Type B pancreatic cell (in vitro differentiated cells): Measurements from ENCODE around the gene PRKCE. TPM values are rescaled to one million over a fixed set of nuclear protein-coding genes. Genes with fewer than 3 reads are reported as not detected.
A peak's percentile ranks its signal among the peaks of the same experiment; 100 is the strongest.

Experiments
- DNase-seq: peaks from one replicate; pipeline ENCODE4 v3.0.0; 2021; ENCODE audit warnings: mixed read lengths; ENCODE audit not compliant: unreplicated experiment; ENCODE audit errors: extremely low spot score
- H3K27ac Mint-ChIP-seq: 2 replicates; pipeline ENCODE4 v1.8.0; 2021; ENCODE audit warnings: mild to moderate bottlenecking, mixed read lengths
- H3K27me3 Mint-ChIP-seq: 2 replicates; pipeline ENCODE4 v1.8.0; 2021; ENCODE audit warnings: mixed read lengths
- H3K36me3 Mint-ChIP-seq: 2 replicates; pipeline ENCODE4 v1.8.0; 2021; ENCODE audit warnings: mixed read lengths
- H3K4me1 Mint-ChIP-seq: one replicate; pipeline ENCODE4 v1.8.0; 2021; ENCODE audit warnings: mixed read lengths; ENCODE audit not compliant: unreplicated experiment
- H3K4me3 Mint-ChIP-seq: 2 replicates; pipeline ENCODE4 v1.8.0; 2021; ENCODE audit warnings: mild to moderate bottlenecking, mixed read lengths
- H3K9me3 Mint-ChIP-seq: 2 replicates; pipeline ENCODE4 v1.8.0; 2021; ENCODE audit warnings: mixed read lengths
- total RNA-seq: library from RNA; stranded (reverse); gene quantifications from 2 replicates; pipeline ENCODE4 v1.2.1, GENCODE V29; 2021; ENCODE audit warnings: low replicate concordance
- TF ChIP-seq, protein P1 (sequence below): fragments of 200-600 bp; sonication (generic); conservative IDR thresholded peaks from 2 replicates; pipeline ENCODE4 v1.5.0; 2021; ENCODE audit warnings: antibody characterized with exemption, mild to moderate bottlenecking

Gene PRKCE
- total RNA-seq, 1 donor from 2014 or later = 21.2 TPM

DNA sequence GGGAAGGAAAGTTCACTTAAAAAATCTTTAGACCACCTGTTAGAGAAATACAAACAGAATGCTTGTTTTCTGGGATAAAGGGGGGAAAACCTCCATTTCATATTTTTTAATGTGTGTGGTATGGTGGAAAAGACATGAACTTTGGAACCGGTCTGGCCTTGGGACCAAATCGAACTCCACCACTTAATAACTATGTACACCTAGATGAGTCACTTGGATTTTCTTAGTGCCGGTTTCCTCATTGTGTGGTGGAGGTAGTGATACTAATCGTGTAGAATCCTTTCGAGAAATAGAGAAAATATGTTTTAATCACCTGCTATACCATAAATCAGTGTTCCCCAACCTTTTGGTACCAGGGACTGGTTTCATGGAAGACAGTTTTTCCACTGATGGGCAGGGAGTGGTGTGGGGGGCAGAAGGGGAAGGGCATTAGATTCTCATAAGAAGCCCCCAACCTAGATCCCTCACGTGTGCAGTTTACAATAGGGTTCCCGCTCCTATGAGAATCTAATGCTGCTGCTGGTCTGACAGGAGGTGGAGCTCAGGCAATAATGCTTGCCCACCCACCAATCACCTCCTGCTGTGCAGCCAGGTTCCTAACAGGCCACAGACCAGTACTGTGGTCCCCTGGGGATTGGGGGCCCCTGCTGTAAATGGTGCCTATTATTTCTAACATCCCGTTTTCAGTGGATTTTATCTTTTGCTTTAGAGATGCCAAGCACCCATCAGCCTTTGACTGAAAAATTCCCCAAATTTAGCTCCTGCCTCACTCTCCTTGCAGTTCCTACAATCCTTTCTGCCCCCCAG is 308.8 kb downstream of the PRKCE start:
- Mint-ChIP-seq H3K36me3 (no peaks in the 10 kb centered on the region), H3K4me3 (no peak overlapping the region), H3K27me3 (no peaks in the 10 kb centered on the region), H3K4me1 (peaks cover 35% of the 10 kb centered on the region), H3K27ac (peak overlapping the region; percentile 17), H3K9me3 (no peaks in the 10 kb centered on the region)
- TF ChIP-seq, protein P1, sequence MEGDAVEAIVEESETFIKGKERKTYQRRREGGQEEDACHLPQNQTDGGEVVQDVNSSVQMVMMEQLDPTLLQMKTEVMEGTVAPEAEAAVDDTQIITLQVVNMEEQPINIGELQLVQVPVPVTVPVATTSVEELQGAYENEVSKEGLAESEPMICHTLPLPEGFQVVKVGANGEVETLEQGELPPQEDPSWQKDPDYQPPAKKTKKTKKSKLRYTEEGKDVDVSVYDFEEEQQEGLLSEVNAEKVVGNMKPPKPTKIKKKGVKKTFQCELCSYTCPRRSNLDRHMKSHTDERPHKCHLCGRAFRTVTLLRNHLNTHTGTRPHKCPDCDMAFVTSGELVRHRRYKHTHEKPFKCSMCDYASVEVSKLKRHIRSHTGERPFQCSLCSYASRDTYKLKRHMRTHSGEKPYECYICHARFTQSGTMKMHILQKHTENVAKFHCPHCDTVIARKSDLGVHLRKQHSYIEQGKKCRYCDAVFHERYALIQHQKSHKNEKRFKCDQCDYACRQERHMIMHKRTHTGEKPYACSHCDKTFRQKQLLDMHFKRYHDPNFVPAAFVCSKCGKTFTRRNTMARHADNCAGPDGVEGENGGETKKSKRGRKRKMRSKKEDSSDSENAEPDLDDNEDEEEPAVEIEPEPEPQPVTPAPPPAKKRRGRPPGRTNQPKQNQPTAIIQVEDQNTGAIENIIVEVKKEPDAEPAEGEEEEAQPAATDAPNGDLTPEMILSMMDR = no peak
- no peak for DNase-seq

DNA sequence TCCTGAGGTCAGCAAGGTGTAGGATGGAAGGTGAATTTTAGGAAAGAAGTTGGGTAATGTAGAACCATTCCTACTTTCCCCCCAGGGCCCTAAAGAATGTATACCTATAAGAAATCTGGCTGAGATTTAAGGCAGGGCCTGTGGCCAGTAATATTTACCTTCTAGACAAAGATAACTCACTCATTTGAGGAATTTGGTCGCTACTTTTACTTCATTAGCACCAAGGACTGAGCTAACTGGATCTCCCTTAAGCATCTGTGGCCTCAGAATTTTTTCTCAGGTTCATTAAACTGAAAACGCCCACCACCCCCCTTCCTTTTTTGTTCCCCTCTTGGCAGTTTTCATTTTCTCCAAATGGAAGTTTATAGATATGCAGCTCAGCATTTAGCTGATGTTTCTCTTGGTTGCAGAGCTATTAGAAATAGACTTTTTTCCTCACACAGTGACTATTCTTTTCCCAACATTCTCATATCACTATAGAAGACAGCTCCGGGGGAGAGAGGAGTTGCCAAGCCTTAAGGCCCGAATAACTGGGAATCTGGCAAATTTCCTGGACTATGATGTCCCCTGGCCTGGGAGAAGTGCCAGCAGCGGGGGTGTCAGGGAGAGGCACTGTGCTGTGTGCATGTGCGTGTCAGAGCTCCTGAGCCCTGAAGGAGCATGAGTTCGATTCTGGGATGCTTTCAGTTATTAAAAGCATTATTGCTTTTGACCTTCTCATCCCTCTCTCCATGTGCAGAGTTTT is 310.9 kb downstream of the PRKCE start:
- Mint-ChIP-seq H3K4me1 (peaks cover 35% of the 10 kb centered on the region), H3K9me3 (no peaks in the 10 kb centered on the region), H3K27ac (no peak overlapping the region), H3K27me3 (no peaks in the 10 kb centered on the region), H3K36me3 (no peaks in the 10 kb centered on the region), H3K4me3 (no peak overlapping the region)
- no peak for DNase-seq
- TF ChIP-seq, protein P1 = no peak

DNA sequence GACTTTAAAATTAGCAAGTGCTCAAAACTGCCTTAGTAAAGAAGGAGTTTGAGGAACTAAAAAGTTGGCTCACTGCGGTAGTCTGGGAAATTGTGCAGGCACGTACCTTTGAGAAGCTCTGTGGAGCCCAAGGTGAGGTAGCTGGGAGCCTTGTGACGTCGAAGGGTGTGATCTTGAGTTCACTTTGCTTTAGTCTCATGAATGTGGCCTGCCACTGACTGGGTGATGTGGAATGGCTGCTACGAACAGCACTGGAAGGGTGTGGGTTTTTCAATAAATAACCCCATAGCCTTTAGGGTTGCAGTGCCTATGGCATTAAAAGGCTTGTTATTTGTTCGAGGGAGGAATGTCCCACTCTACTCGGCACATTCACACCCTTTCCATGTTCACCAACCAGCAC is 312.3 kb downstream of the PRKCE start:
- TF ChIP-seq, protein P1 = no peak
- peaks cover 34% of the 10 kb centered on the region for H3K4me1 Mint-ChIP-seq
- H3K9me3 Mint-ChIP-seq = no peaks in the 10 kb centered on the region
- H3K27me3 Mint-ChIP-seq = no peaks in the 10 kb centered on the region
- no peak for DNase-seq
- no peak overlapping the region for H3K4me3 Mint-ChIP-seq
- H3K27ac Mint-ChIP-seq = no peak overlapping the region
- H3K36me3 Mint-ChIP-seq = no peaks in the 10 kb centered on the region

DNA sequence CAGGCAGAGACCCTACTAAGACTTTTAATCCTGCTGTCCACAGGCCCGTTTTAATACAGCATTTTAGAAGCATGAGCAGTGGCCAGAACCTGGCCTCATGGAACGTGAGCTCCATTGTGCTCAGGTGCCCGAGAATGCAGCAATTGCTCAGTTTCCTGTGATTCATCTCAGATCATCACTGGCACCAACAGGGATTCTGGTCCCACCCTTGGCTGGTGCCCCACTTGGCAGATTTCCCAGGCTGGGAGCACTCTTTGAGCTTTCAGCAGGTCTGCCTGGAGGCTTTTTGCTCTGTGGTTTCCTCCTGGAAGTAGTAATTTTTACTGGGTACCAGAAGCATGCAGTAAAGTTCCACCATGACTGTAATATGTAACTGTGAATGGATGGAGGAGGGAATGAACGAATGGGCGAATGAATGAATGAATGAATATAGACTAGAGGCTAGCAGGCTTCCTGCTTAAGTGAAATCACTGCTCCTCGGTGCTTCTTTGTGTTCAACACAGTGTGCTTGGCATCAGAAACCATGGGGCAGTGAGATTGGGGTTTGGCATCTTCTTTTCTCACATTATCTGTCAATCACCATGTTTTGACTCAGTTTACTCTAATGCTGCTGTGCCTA is 312.9 kb downstream of the PRKCE start:
- Mint-ChIP-seq H3K4me1 (peaks cover 29% of the 10 kb centered on the region), H3K9me3 (no peaks in the 10 kb centered on the region), H3K4me3 (no peak overlapping the region), H3K27ac (no peak overlapping the region), H3K27me3 (no peaks in the 10 kb centered on the region), H3K36me3 (no peaks in the 10 kb centered on the region)
- TF ChIP-seq, protein P1 = no peak
- no peak for DNase-seq

DNA sequence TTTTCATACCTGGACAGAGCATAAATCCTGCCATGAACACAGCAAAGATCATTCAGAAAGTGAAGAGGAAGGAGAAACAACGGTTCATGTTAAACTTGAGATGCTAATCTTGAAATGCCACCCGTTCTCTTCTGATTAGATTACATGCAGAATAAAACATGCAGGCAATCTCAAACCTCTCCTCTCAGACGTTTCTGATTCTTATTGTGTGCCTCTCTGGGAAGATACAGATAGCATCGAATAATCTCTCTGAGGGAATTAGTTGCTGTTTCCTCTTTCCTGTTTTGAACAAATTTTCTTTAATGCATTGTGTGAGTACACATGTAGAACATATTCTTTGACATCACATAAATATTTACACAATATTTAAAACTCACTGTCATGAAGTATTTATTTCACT is 313.4 kb downstream of the PRKCE start:
- peaks cover 25% of the 10 kb centered on the region for H3K4me1 Mint-ChIP-seq

More for the DNA sequence above, 313.4 kb downstream of the PRKCE start:
- Mint-ChIP-seq H3K36me3 (no peaks in the 10 kb centered on the region), H3K27me3 (no peaks in the 10 kb centered on the region), H3K4me3 (no peak overlapping the region), H3K9me3 (no peaks in the 10 kb centered on the region), H3K27ac (no peak overlapping the region)
- TF ChIP-seq, protein P1 = no peak
- DNase-seq = no peak
